ENCODE results near the gene RETREG3. TPM values are rescaled to one million over a fixed set of nuclear protein-coding genes. Genes with fewer than 3 reads are reported as not detected.

The RETREG3 gene
- total and polyA plus RNA-seq, 9 of the 15 experiments (the other 6 are each of a cell fraction or from before 2014, with no cell fraction given): 4.1 to 39.0 (median 16.9) TPM

- TF ChIP-seq ZMIZ1 (IDR thresholded peaks at IDR 0.05; ENCODE audit: low read depth in 2 of 2, low read length in 2 of 2) (no peak), SMARCC2 (IDR thresholded peaks at IDR 0.05; ENCODE audit: low read depth) (0 out of 2 replicates have a peak, but pooled peaks have one; percentile 38), CTBP1 (IDR thresholded peaks at IDR 0.05; ENCODE audit: borderline replicate concordance) (peak; percentile 85), FOXA3 (CRISPR knock-in tag; conservative IDR thresholded peaks at IDR 0.05 in 1 of 2, IDR thresholded peaks at IDR 0.05 in 1 of 2) (0 out of 4 replicates have a peak, but pooled peaks of 1 of the 2 experiments have one; percentile 10), MTA3 (IDR thresholded peaks at IDR 0.05; ENCODE audit: borderline replicate concordance) (peak; percentile 51; the same call in 1 of the 2 replicates), ZNF133 (CRISPR knock-in tag; IDR thresholded peaks at IDR 0.05) (no peak), POLR3G (IDR thresholded peaks at IDR 0.05; ENCODE audit: extremely low read depth, insufficient read length, insufficient replicate concordance) (no peak), ZNF518B (CRISPR knock-in tag; IDR thresholded peaks at IDR 0.05) (no peak), NELFE (IDR thresholded peaks at IDR 0.05; ENCODE audit: insufficient read depth, insufficient read length) (no peak), CGGBP1 (CRISPR knock-in tag; IDR thresholded peaks at IDR 0.05) (peak; percentile 3; the same call in 1 of the 2 replicates), CTCF (IDR thresholded peaks at IDR 0.05 in 2 of 3, conservative IDR thresholded peaks at IDR 0.05 in 1 of 3; ENCODE audit: insufficient read depth in 2 of 3, low read depth in 1 of 3, low read length in 3 of 3) (peak; percentile 53 to 75 (median 58); a peak in 5 of 6 replicates), KHSRP (IDR thresholded peaks at IDR 0.05) (no peak), GATAD2B (IDR thresholded peaks at IDR 0.05; ENCODE audit: borderline replicate concordance) (peak; percentile 31), MEF2D (tag; conservative IDR thresholded peaks at IDR 0.05; ENCODE audit: low read depth) (no peak), ETV6 (IDR thresholded peaks at IDR 0.05; ENCODE audit: borderline replicate concordance in 1 of 2, low read depth in 2 of 2, low read length in 1 of 2) (no peak), ETV6 (CRISPR knock-in tag; IDR thresholded peaks at IDR 0.05; ENCODE audit: borderline replicate concordance) (no peak), ZNF143 (CRISPR knock-in tag; IDR thresholded peaks at IDR 0.05) (no peak), CBFA2T3 (IDR thresholded peaks at IDR 0.05) (peak; percentile 83)
Measured at GRCh38 chr17:42531455-42532354, 77.5 kb downstream of the RETREG3 start (continued).
